SK-N-SH (cell line): Measurements from ENCODE around the gene ADCY1.

Source experiments
- CHD2 ChIP-seq: fragments of 150-350 bp; IDR thresholded peaks from 2 replicates; pipeline ENCODE4 v1.6.1; 2018; ENCODE audit warnings: low read length; ENCODE audit not compliant: partially characterized antibody
- CTCF ChIP-seq: fragments of 200-600 bp; sonication (generic); IDR thresholded peaks from 2 replicates; pipeline ENCODE4 v1.6.1; 2017; ENCODE audit warnings: antibody characterized with exemption, mild to moderate bottlenecking, moderate library complexity
- EP300 ChIP-seq, 2 experiments: IDR thresholded peaks; 2 replicates each; pipeline versions ENCODE4 v1.4.0 to v1.6.1; 2012; ENCODE audit warnings: borderline replicate concordance in 1 of 2, low read depth in 1 of 2, low read length in 1 of 2
- EZH2phosphoT487 ChIP-seq: fragments of 200-600 bp; sonication (generic); IDR thresholded peaks from 2 replicates; pipeline ENCODE4 v1.6.1; 2017; ENCODE audit warnings: low read depth, mixed run types, mild to moderate bottlenecking, antibody characterized with exemption, moderate library complexity, borderline replicate concordance
- GABPA ChIP-seq: IDR thresholded peaks from 2 replicates; pipeline ENCODE4 v1.4.0; 2012; ENCODE audit warnings: low read depth, mild to moderate bottlenecking
- MXI1 ChIP-seq: IDR thresholded peaks from 2 replicates; pipeline ENCODE4 v1.6.1; 2012; ENCODE audit warnings: mild to moderate bottlenecking, low read depth, low read length, improper control_type of control experiment
- POLR2AphosphoS5 ChIP-seq: IDR thresholded peaks from 2 replicates; pipeline ENCODE4 v1.6.1; 2012; ENCODE audit warnings: low read depth, low read length
- TEAD4 ChIP-seq: IDR thresholded peaks from 2 replicates; pipeline ENCODE4 v1.4.0; 2012; ENCODE audit warnings: mild to moderate bottlenecking, borderline replicate concordance; ENCODE audit not compliant: insufficient read depth
- USF1 ChIP-seq: IDR thresholded peaks from 2 replicates; pipeline ENCODE4 v1.4.0; 2012; ENCODE audit warnings: low read depth, borderline replicate concordance
- YY1 ChIP-seq: IDR thresholded peaks from 2 replicates; pipeline ENCODE4 v1.4.0; 2012; ENCODE audit warnings: low read depth, mild to moderate bottlenecking

GRCh38 chr7:45718464-45719330, 144.5 kb downstream of the ADCY1 start:
- TF ChIP-seq CTCF (no peak), EP300 (IDR thresholded peaks at IDR 0.05; ENCODE audit: borderline replicate concordance in 1 of 2, low read depth in 1 of 2, low read length in 1 of 2) (no peak), POLR2AphosphoS5 (no peak), TEAD4 (no peak), CHD2 (no peak), EZH2phosphoT487 (no peak), GABPA (no peak), YY1 (no peak), MXI1 (no peak), USF1 (no peak)
